D721Med (cell line): Measurements from ENCODE around the gene ARHGAP44.

Experiments used
- DNase-seq: peaks from one replicate; pipeline ENCODE4 v3.0.0; 2011; ENCODE audit warnings: low spot score; ENCODE audit not compliant: insufficient read length
- FAIRE-seq: peaks from 2 replicates; lab custom pipeline; 2011; peaks lifted over from hg19 to GRCh38; lab: Jason Lieb, UNC
- CTCF ChIP-seq: IDR thresholded peaks from 2 replicates; pipeline ENCODE4 v1.5.1; 2012; ENCODE audit warnings: mild to moderate bottlenecking, control low read depth; ENCODE audit not compliant: insufficient read depth; ENCODE audit errors: missing control alignments

Gene ARHGAP44

GRCh38 chr17:12990041-12990808 is 200.9 kb downstream of the ARHGAP44 start:
- FAIRE-seq (no peak), DNase-seq (no peak)
- TF ChIP-seq CTCF: no peak

- TF ChIP-seq CTCF: no peak
- DNase-seq: no peak
- FAIRE-seq: no peak
Observed at GRCh38 chr17:12990926-12991325, 201.6 kb downstream of the ARHGAP44 start.

- DNase-seq (no peak), FAIRE-seq (no peak)
- no peak for TF ChIP-seq CTCF
Observed at GRCh38 chr17:12992676-12993075, 203.4 kb downstream of the ARHGAP44 start.

GRCh38 chr17:12993631-12994030 is 204.3 kb downstream of the ARHGAP44 start:
- DNase-seq: no peak
- no peak for TF ChIP-seq CTCF
- no peak for FAIRE-seq

- FAIRE-seq: no peak
- no peak for TF ChIP-seq CTCF
- DNase-seq: no peak
Observed at GRCh38 chr17:12994341-12995074, 205.2 kb downstream of the ARHGAP44 start.

GRCh38 chr17:12995106-12995895 is 206.0 kb downstream of the ARHGAP44 start:
- no peak for TF ChIP-seq CTCF
- FAIRE-seq (no peak), DNase-seq (no peak)
